SK-N-SH (cell line): ENCODE results near the gene CCL28. TPM values are rescaled to one million over a fixed set of nuclear protein-coding genes. Genes with fewer than 3 reads are reported as not detected.

Source experiments
- CTCF ChIA-PET: fragments of 300-600, 350-600 bp; formaldehyde crosslinking; extraction: SDS; loops from one replicate; lab custom pipeline; 2021; lab: Yijun Ruan, JAX
- POLR2A ChIA-PET: fragments of 350-600 bp; sonication (Branson Sonifier 250); formaldehyde crosslinking; extraction: SDS; loops from one replicate; lab custom pipeline; 2020; ENCODE audit warnings: antibody characterized with exemption, inconsistent platforms; lab: Yijun Ruan, JAX
- DNase-seq: peaks from one replicate; pipeline ENCODE4 v3.0.0; 2012
- H2AFZ ChIP-seq: fragments of 200-600 bp; sonication (generic); 2 replicates; pipeline ENCODE4 v1.8.1; 2016; ENCODE audit warnings: antibody characterized with exemption, mild to moderate bottlenecking, low read depth
- H3F3A ChIP-seq: fragments of 200-600 bp; sonication (generic); replicated peaks from 2 replicates; pipeline ENCODE3; 2016; ENCODE audit warnings: antibody characterized with exemption, mild to moderate bottlenecking; ENCODE audit not compliant: insufficient read depth
- H3K27ac ChIP-seq, 2 experiments: fragments of 200-500 bp in 1 of 2; fragments of 200-600 bp in 1 of 2; sonication (Bioruptor generic) in 1 of 2; sonication (generic), shearing (Covaris generic) in 1 of 2; 2 replicates each; pipeline versions ENCODE4 v1.5.1 to v1.6.1; 2014 to 2016; ENCODE audit warnings: low read depth in 2 of 2, inconsistent platforms in 1 of 2, low read length in 1 of 2, mild to moderate bottlenecking in 1 of 2, mixed read lengths in 1 of 2
- H3K27me3 ChIP-seq: fragments of 200-600 bp; sonication (generic), shearing (Covaris generic); 2 replicates; pipeline ENCODE4 v1.6.1; 2016; ENCODE audit warnings: mixed run types; ENCODE audit not compliant: insufficient read depth
- H3K36me3 ChIP-seq, 2 experiments: fragments of 200-500 bp in 1 of 2; fragments of 200-600 bp in 1 of 2; sonication (Bioruptor generic) in 1 of 2; sonication (generic) in 1 of 2; replicated peaks in 1 of 2; 2 replicates each; pipeline versions ENCODE3 to v1.5.1; 2014 to 2016; ENCODE audit warnings: low read length in 1 of 2, mild to moderate bottlenecking in 1 of 2; ENCODE audit not compliant: insufficient read depth in 2 of 2, control insufficient read depth in 1 of 2
- H3K4me1 ChIP-seq, 2 experiments: fragments of 200-500 bp in 1 of 2; fragments of 200-600 bp in 1 of 2; sonication (Bioruptor generic) in 1 of 2; sonication (generic), shearing (Covaris generic) in 1 of 2; 2 replicates each; pipeline versions ENCODE4 v1.5.1 to v1.6.1; 2014 to 2016; ENCODE audit warnings: low read depth in 1 of 2, low read length in 1 of 2, mixed run types in 1 of 2; ENCODE audit not compliant: insufficient read depth in 2 of 2, control insufficient read depth in 1 of 2
- H3K4me2 ChIP-seq: fragments of 200-600 bp; sonication (generic), shearing (Covaris generic); 2 replicates; pipeline ENCODE4 v1.6.1; 2017; ENCODE audit warnings: mixed run types
- H3K4me3 ChIP-seq, 2 experiments: fragments of 200-500 bp in 1 of 2; fragments of 200-600 bp in 1 of 2; sonication (Bioruptor generic) in 1 of 2; sonication (generic), shearing (Covaris generic) in 1 of 2; 2 replicates each; pipeline versions ENCODE4 v1.5.1 to v1.8.1; 2014 to 2016; ENCODE audit warnings: low read depth in 2 of 2, inconsistent platforms in 1 of 2, low read length in 1 of 2, mild to moderate bottlenecking in 1 of 2, mixed read lengths in 1 of 2, moderate library complexity in 1 of 2
- H3K79me2 ChIP-seq: fragments of 200-600 bp; sonication (generic); 2 replicates; pipeline ENCODE4 v1.8.1; 2017; ENCODE audit warnings: mild to moderate bottlenecking; ENCODE audit not compliant: insufficient read depth
- H3K9ac ChIP-seq: fragments of 200-600 bp; sonication (generic); 2 replicates; pipeline ENCODE4 v1.6.1; 2017; ENCODE audit warnings: mixed run types
- H3K9me2 ChIP-seq: fragments of 200-600 bp; sonication (generic); 2 replicates; pipeline ENCODE4 v1.6.1; 2017; ENCODE audit warnings: mixed run types
- H3K9me3 ChIP-seq: fragments of 200-600 bp; sonication (generic); 2 replicates; pipeline ENCODE4 v1.6.1; 2017; ENCODE audit warnings: mixed run types, mild to moderate bottlenecking, moderate library complexity
- H4K20me1 ChIP-seq: fragments of 200-600 bp; sonication (generic); 2 replicates; pipeline ENCODE4 v1.6.1; 2017; ENCODE audit warnings: mild to moderate bottlenecking, mixed run types; ENCODE audit not compliant: insufficient read depth
- CHD2 ChIP-seq: fragments of 150-350 bp; IDR thresholded peaks from 2 replicates; pipeline ENCODE4 v1.6.1; 2018; ENCODE audit warnings: low read length; ENCODE audit not compliant: partially characterized antibody
- ELF1 ChIP-seq: IDR thresholded peaks from 2 replicates; pipeline ENCODE4 v1.4.0; 2012
- EP300 ChIP-seq, 2 experiments: IDR thresholded peaks; 2 replicates each; pipeline versions ENCODE4 v1.4.0 to v1.6.1; 2012; ENCODE audit warnings: borderline replicate concordance in 1 of 2, low read depth in 1 of 2, low read length in 1 of 2
- FOXJ3 ChIP-seq: sonication (generic); formaldehyde crosslinking; IDR thresholded peaks from 2 replicates; pipeline ENCODE4 v1.5.1; 2020; ENCODE audit warnings: mild to moderate bottlenecking, missing genetic modification reagents
- FOXM1 ChIP-seq: IDR thresholded peaks from 2 replicates; pipeline ENCODE4 v1.4.0; 2012; ENCODE audit warnings: low read depth, mild to moderate bottlenecking
- GABPA ChIP-seq: IDR thresholded peaks from 2 replicates; pipeline ENCODE4 v1.4.0; 2012; ENCODE audit warnings: low read depth, mild to moderate bottlenecking
- IRF3 ChIP-seq: fragments of 150-350 bp; IDR thresholded peaks from 2 replicates; pipeline ENCODE4 v1.6.1; 2016; ENCODE audit warnings: mild to moderate bottlenecking, low read depth, low read length
- JUND ChIP-seq: IDR thresholded peaks from 2 replicates; pipeline ENCODE4 v1.4.0; 2012
- MAX ChIP-seq: IDR thresholded peaks from 2 replicates; pipeline ENCODE4 v1.4.0; 2012; ENCODE audit warnings: low read depth
- MXI1 ChIP-seq: IDR thresholded peaks from 2 replicates; pipeline ENCODE4 v1.6.1; 2012; ENCODE audit warnings: mild to moderate bottlenecking, low read depth, low read length, improper control_type of control experiment
- POLR2AphosphoS5 ChIP-seq: IDR thresholded peaks from 2 replicates; pipeline ENCODE4 v1.6.1; 2012; ENCODE audit warnings: low read depth, low read length
- RAD21 ChIP-seq: IDR thresholded peaks from 2 replicates; pipeline ENCODE4 v1.6.1; 2012; ENCODE audit warnings: mild to moderate bottlenecking, low read length
- RCOR1 ChIP-seq: fragments of 150-350 bp; IDR thresholded peaks from 2 replicates; pipeline ENCODE4 v1.6.1; 2017; ENCODE audit warnings: antibody characterized with exemption, low read length
- RFX5 ChIP-seq: IDR thresholded peaks from 2 replicates; pipeline ENCODE4 v1.6.1; 2012; ENCODE audit warnings: mild to moderate bottlenecking, improper control_type of control experiment, low read length
- SIN3A ChIP-seq: IDR thresholded peaks from 2 replicates; pipeline ENCODE4 v1.6.1; 2012; ENCODE audit warnings: low read depth, mild to moderate bottlenecking, low read length, moderate library complexity, borderline replicate concordance
- SMC3 ChIP-seq: IDR thresholded peaks from 2 replicates; pipeline ENCODE4 v1.6.1; 2012; ENCODE audit warnings: low read depth, low read length, improper control_type of control experiment
- TCF12 ChIP-seq: IDR thresholded peaks from 2 replicates; pipeline ENCODE4 v1.4.0; 2012
- USF1 ChIP-seq: IDR thresholded peaks from 2 replicates; pipeline ENCODE4 v1.4.0; 2012; ENCODE audit warnings: low read depth, borderline replicate concordance
- USF2 ChIP-seq: fragments of 150-350 bp; IDR thresholded peaks from 2 replicates; pipeline ENCODE4 v1.6.1; 2017; ENCODE audit warnings: antibody characterized with exemption, low read length, low read depth, borderline replicate concordance
- ZBTB33 ChIP-seq: IDR thresholded peaks from 2 replicates; pipeline ENCODE4 v1.4.0; 2012; ENCODE audit warnings: low read depth, borderline replicate concordance
- WGBS: methylation state at CpG from one replicate; pipeline ENCODE4 v1.1.6; 2017; ENCODE audit warnings: low lambda C conversion rate; 5-methylcytosine and 5-hydroxymethylcytosine counted together
- polyA plus RNA-seq, 3 experiments: library from polyadenylated mRNA; depleted of rRNA; stranded (reverse); fragments of >200 nt; gene quantifications; 2 replicates each; pipeline ENCODE4 v1.2.3, GENCODE V29; 2012

CCL28 gene
- polyA plus RNA-seq, 1 of the 3 experiments (the other 2 are of a cell fraction) = not detected

- no peaks in the 10 kb centered on the region for H3K9me3 ChIP-seq
- no peak overlapping the region for H3K27ac ChIP-seq
- TF ChIP-seq POLR2AphosphoS5 (no peak), RFX5 (no peak), GABPA (no peak), MAX (no peak), RCOR1 (no peak), JUND (no peak)
- no peak for DNase-seq
- ChIA-PET POLR2A (no interaction called here), CTCF (no interaction called here)
- H3K79me2 ChIP-seq = no peaks in the 10 kb centered on the region
- H3K4me1 ChIP-seq = no peaks in the 10 kb centered on the region
- no peaks in the 10 kb centered on the region for H3F3A ChIP-seq
- H4K20me1 ChIP-seq = no peaks in the 10 kb centered on the region
- no peak overlapping the region for H3K9ac ChIP-seq
- no peak overlapping the region for H3K4me2 ChIP-seq
- WGBS = 43% methylated on average over 4 of the region's 4 CpGs
- no peak overlapping the region for H3K4me3 ChIP-seq
- H3K36me3 ChIP-seq = no peaks in the 10 kb centered on the region
- no peaks in the 10 kb centered on the region for H3K27me3 ChIP-seq
- no peaks in the 10 kb centered on the region for H3K9me2 ChIP-seq
- no peak overlapping the region for H2AFZ ChIP-seq
These were observed 64.0 kb downstream of the CCL28 start for GRCh38 chr5:43348207-43348606.

GRCh38 chr5:43338862-43339261 is 73.3 kb downstream of the CCL28 start:
- WGBS = 5% methylated on average over 1 of the region's 1 CpG
- H3K36me3 ChIP-seq = no peaks in the 10 kb centered on the region
- TF ChIP-seq ZBTB33 (no peak), RAD21 (no peak), SIN3A (no peak), TCF12 (no peak), ELF1 (no peak), FOXJ3 (no peak), USF1 (no peak), SMC3 (no peak), IRF3 (no peak), POLR2AphosphoS5 (no peak), MXI1 (no peak), EP300 (IDR thresholded peaks at IDR 0.05; ENCODE audit: borderline replicate concordance in 1 of 2, low read depth in 1 of 2, low read length in 1 of 2) (no peak), USF2 (no peak), CHD2 (no peak), RCOR1 (no peak), FOXM1 (no peak)
- H3F3A ChIP-seq = no peaks in the 10 kb centered on the region
- CTCF ChIA-PET = interaction anchor here (0.9 kb wide), 1 partner anchor 50 kb away, joined by 4 read pairs; no protein-coding TSS in a partner anchor
- DNase-seq = no peak
- H3K9ac ChIP-seq = no peak overlapping the region
- H3K9me2 ChIP-seq = no peaks in the 10 kb centered on the region
- POLR2A ChIA-PET = no interaction called here
- H4K20me1 ChIP-seq = no peaks in the 10 kb centered on the region
- H3K4me2 ChIP-seq = no peak overlapping the region
- no peak overlapping the region for H3K27ac ChIP-seq
- no peaks in the 10 kb centered on the region for H3K79me2 ChIP-seq
- no peaks in the 10 kb centered on the region for H3K27me3 ChIP-seq
- H3K4me3 ChIP-seq = no peak overlapping the region
- H3K9me3 ChIP-seq = no peaks in the 10 kb centered on the region; the same call in 1 of the 2 replicates
- H3K4me1 ChIP-seq = no peaks in the 10 kb centered on the region
- no peak overlapping the region for H2AFZ ChIP-seq
